Measurements from ENCODE around the gene PAK4. TPM values are rescaled to one million over a fixed set of nuclear protein-coding genes. Genes with fewer than 3 reads are reported as not detected.

Gene PAK4
- total RNA-seq = 6.8 and 10.4 TPM in 2 replicates

GRCh38 chr19:39125554-39126311, at the start of gene PAK4:
Gene PAK4, plus strand, starts transcription at chr19:39125786. Its CDS starts 43,768 bp downstream, at chr19:39169554.

GRCh38 chr19:39083983-39084731, 41.4 kb upstream of the PAK4 start, which contains the start of gene ACP7:
Gene ACP7, plus strand, starts transcription at chr19:39084368. Its CDS starts 902 bp downstream, at chr19:39085270.

GRCh38 chr19:39196860-39197562, 71.4 kb downstream of the PAK4 start, which contains the start of gene NCCRP1:
Gene NCCRP1, plus strand, starts transcription at chr19:39196964. Its CDS starts 19 bp downstream, at chr19:39196983.

GRCh38 chr19:39203372-39204341, 78.1 kb downstream of the PAK4 start, which contains the start of gene SYCN:
Gene SYCN, minus strand, starts transcription at chr19:39204263. Its CDS starts 9 bp downstream, at chr19:39204254.

Other genes starting within 250 kb of the PAK4 start
- gene RINL, start 247.5 kb upstream of the PAK4 start, total RNA-seq = 6.2 and 6.8 TPM in 2 replicates
- 52.3 and 81.6 TPM in 2 replicates for gene SIRT2, start 226.2 kb upstream of the PAK4 start, total RNA-seq
- gene NFKBIB, start 225.8 kb upstream of the PAK4 start, total RNA-seq = 9.6 and 16.7 TPM in 2 replicates
- not detected in 2 replicates for gene CCER2, start 213.6 kb upstream of the PAK4 start, total RNA-seq
- 11.5 and 14.9 TPM in 2 replicates for gene SARS2, start 195.0 kb upstream of the PAK4 start, total RNA-seq
- 37.9 and 38.3 TPM in 2 replicates for gene MRPS12, start 194.8 kb upstream of the PAK4 start, total RNA-seq
- gene FBXO17, start 150.0 kb upstream of the PAK4 start, total RNA-seq = 1.1 and 13.6 TPM in 2 replicates
- gene FBXO27, start 93.2 kb upstream of the PAK4 start, total RNA-seq = 1.1 and 1.8 TPM in 2 replicates
- 0.06 TPM in 1 of 2 replicates, not detected in the other for gene ACP7, start 41.4 kb upstream of the PAK4 start, total RNA-seq
- gene NCCRP1, start 71.2 kb downstream of the PAK4 start, total RNA-seq = not detected in 2 replicates
- gene SYCN, start 78.5 kb downstream of the PAK4 start, total RNA-seq = not detected in 2 replicates
- not detected in 2 replicates for gene IFNL3, start 119.2 kb downstream of the PAK4 start, total RNA-seq
- not detected in 2 replicates for gene IFNL4, start 123.1 kb downstream of the PAK4 start, total RNA-seq
- gene IFNL2, start 142.6 kb downstream of the PAK4 start, total RNA-seq = not detected in 2 replicates
- gene IFNL1, start 170.6 kb downstream of the PAK4 start, total RNA-seq = not detected in 2 replicates
- gene LRFN1, start 195.1 kb downstream of the PAK4 start, total RNA-seq = 0.32 and 0.88 TPM in 2 replicates
- 104 and 212 TPM in 2 replicates for gene GMFG, start 210.3 kb downstream of the PAK4 start, total RNA-seq
- gene SAMD4B, start 216.6 kb downstream of the PAK4 start, total RNA-seq = 23.3 and 39.3 TPM in 2 replicates